ENCODE data around the gene PPARG.
"Not testable (repeated sequence)": the region's sequence is repeated elsewhere in the genome, so short reads cannot be mapped to it uniquely, and the experiment has no call there.

The PPARG gene

GRCh38 chr3:12443781-12444522, 155.1 kb downstream of the PPARG start:
- DNase-seq (ENCODE audit: low read depth) = no peak

GRCh38 chr3:12444582-12445471, 156.0 kb downstream of the PPARG start:
- no peak for DNase-seq (ENCODE audit: low read depth)

DNA sequence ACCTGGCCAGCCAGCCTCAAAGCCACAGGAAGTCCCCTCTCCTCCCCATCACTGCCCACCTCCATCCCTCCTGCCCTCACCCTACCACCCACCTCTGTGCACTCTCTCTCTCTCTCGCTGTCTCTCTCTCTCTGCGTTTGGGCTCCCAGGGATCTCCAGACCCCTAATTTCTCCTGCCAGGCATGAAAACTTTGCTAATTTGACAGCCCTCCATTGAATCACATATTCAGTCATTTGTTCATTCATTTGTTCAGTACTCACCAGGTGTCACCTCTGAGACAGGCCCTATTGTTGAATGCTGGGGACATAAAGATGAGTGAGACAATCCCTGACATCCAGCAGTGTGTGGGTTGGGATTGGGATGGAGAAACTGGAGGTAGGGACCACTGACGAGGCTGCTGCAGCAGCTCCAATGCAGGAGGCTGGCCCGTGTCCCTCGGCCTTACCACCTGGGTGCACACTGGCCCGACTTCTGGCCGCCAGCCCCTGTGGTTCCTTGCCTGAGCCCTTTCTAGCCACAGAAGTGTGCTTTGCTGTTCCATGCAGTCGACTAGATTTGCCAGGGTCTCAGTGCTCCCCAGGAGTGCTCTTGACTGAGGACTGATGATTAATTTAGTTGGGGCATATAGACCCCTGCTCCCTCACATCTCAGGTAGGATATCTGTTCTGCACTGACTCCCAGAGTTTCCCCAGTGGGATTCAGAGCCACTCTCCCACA, 156.8 kb downstream of the PPARG start:
- no peak for DNase-seq (ENCODE audit: low read depth)

DNA sequence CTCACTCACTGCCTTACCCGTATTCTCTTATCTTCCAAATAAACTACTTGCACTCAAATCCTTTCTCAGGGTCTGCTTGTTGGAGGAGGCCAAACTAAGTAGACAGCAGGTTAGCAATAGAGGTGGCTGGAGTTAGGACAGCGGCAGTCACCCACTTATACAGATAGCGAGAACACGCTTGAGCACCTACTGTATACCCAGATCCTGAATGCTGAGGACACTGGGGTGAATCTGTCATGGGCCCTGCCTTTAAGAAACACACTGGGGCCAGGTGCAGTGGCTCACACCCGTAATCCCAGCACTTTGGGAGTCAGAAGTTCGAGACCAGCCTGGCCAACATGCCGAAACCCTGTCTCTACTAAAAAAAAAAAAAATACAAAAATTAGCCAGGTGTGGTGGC, 157.4 kb downstream of the PPARG start:
- DNase-seq (ENCODE audit: low read depth) = no peak

DNA sequence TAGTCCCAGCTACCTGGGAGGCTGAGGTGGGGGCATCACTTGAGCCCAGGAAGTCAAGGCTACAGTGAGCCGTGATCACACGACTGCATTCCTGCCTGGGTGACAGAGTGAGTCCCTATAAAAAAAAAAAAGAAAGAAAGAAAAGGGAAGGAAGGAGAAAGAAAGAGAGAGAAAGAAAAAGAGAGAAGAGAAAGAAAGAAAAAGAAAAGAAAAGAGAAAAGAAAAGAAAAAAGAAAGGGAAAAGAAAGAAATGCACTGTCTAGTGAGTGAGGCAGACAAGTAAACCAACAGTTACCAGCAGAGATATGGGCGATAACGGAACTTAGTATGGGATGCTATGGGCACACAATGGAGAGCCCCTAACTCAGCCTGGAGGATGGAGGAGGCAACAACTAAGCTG, 158.2 kb downstream of the PPARG start:
- no peak for DNase-seq (ENCODE audit: low read depth)

DNA sequence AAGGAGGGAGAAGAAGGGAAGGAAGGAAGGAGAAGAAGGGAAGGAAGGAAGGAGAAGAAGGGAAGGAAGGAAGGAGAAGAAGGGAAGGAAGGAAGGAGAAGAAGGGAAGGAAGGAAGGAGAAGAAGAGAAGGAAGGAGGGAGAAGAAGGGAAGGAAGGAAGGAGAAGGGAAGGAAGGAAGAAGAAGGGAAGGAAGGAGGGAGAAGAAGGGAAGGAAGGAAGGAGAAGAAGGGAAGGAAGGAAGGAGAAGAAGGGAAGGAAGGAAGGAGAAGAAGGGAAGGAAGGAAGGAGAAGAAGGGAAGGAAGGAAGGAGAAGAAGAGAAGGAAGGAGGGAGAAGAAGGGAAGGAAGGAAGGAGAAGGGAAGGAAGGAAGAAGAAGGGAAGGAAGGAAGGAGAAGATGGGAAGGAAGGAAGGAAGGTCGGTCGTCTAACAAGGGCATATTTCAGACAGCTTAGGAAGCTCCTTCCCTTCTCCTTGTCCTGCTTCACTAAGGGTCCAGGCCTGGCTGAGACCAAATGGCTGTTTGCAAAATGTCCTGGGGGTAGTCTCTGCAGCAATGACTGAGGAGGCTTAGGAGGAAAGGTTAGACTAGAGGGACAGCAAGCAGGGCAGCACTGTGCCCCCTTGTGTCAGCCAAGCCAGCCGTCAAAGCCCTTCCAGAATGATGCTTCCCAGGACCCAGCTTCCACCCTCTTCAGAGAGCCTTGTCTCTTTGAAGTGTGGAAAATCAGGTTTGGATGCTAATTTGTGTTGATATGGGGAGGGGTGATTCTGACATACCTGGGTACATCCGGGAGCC, 159.7 kb downstream of the PPARG start:
- DNase-seq (ENCODE audit: low read depth) = not testable (repeated sequence)

DNA sequence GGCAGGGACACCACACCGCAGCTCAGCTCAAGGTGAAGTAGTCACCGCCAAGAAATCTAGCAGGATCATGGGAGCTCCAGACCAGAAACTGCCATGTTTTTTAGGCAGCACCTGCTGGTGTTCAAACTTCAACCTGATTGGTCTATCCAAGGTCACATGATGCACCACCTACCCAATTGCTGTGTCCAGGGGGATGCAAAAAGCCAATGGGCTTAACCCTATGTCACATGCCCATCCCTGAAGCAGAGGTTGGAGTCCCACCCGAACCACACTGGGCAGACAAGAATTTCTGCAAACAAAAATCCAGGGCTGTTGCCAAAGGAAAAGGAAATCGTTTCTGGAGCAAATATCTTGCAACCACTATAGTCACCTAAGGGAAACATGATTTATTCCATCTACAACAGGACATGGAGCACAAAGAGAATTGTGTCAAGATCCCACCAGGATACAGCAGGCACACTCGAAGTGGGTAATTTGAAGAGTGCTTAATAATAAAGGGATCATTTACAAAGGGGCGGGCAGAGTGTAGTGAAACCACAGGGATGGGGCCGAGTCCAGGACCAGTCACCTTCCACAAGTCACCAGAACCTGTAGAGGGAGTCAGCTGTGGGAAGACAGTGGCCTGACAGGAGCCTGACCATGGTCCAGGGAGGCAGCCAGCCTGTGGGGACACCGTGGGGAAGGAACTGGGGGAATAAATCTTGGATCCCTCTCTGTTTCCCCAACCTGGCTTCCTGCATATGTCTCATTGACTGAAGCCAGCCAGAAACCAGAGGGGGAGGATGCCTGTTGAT, 161.2 kb downstream of the PPARG start:
- DNase-seq (ENCODE audit: low read depth) = no peak

DNA sequence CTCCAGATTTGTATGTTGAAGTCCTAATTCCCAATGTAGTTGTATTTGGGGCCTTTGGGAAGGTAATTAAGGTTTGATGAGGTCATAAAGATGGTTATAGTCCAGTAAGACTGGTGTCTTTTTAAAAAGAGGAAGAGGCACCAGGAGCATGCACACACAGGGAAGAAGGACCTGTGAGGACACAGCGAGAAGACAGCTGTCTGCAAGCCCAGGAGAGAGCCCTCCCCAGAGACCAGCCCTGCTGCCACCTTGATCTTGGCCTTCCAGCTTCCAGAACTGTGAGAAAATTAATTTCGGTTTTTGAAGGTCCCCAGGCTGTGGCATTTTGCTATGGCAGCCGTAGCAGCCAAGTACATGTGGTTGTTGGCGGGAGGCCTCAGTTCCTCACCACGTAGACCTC, 162.6 kb downstream of the PPARG start:
- DNase-seq (ENCODE audit: low read depth) = no peak

- no peak for DNase-seq (ENCODE audit: low read depth)
These were observed 163.1 kb downstream of the PPARG start for GRCh38 chr3:12451960-12452359.

DNA sequence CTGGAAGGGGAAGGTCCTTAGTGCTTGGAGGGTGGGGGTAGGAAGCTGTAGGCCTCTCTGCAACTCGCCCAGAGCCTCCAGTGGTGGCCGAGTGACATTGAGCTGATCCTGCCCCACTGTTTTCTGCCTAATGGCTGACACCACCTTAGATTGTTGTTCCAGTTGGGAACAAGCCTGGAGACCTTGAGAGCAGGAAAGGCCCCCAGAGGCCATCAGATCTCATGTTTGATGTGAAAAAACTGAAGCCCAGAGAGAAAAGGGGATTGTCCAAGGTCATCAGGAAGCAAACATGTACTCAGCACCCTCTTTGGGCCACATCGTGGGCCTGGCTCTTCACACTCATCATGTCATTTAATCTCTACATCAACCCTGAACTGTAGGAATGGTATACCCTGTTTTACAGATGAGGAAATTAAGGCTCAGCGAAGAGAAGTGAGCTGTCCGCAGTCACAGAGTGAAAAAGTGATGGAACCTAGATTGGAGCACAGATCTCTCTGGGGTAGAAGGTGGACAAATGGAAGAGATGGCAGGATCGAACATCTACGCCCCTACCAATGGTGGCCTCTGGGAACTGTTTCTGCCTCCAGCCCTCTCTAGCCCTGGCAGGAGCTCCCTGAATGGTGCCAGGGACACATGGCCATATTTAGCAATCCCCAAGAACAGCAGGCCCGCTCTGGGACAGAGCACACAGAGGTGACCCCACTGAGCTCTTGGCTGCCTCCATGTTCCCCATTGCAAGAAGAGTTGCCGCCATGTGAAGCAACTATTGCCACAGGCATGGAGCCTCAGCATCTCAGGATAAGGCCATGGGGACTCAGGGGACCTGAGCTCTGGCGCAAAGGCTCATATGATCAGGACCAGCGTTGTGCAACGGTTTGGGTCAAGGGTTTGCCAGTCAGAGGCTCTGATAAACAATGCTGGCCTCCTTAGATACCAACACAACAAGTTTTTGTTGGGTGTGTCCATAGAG, 163.8 kb downstream of the PPARG start:
- DNase-seq (ENCODE audit: low read depth) = no peak

- DNase-seq (ENCODE audit: low read depth) = no peak
These were observed 165.4 kb downstream of the PPARG start for GRCh38 chr3:12454076-12454815.

- DNase-seq (ENCODE audit: low read depth) = no peak
These were observed 165.9 kb downstream of the PPARG start for GRCh38 chr3:12454816-12455121.

DNA sequence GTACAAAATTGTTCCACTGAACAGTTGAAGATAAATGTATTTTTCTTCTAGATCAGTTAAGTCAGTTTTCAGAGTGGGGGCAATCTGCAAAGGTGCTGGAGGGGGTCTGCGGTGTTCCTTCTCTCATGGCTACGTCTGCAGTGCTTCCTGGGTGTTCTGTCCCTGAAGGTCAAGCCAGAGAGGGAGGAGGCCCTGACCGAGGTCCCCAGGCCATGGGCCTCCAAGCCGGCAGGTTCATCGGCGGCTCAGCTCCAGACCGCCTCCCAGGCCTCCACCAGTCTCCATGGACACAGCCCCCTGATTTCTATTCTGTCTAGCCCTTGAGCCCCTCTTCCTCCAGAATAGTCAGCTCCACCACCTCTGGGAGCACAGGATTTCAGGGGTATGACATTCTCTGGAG, 166.9 kb downstream of the PPARG start:
- DNase-seq (ENCODE audit: low read depth) = no peak

GRCh38 chr3:12456441-12456840, 167.6 kb downstream of the PPARG start:
- DNase-seq (ENCODE audit: low read depth) = no peak

- DNase-seq (ENCODE audit: low read depth) = not testable (repeated sequence)
These were observed 168.5 kb downstream of the PPARG start for GRCh38 chr3:12457380-12457779.

DNA sequence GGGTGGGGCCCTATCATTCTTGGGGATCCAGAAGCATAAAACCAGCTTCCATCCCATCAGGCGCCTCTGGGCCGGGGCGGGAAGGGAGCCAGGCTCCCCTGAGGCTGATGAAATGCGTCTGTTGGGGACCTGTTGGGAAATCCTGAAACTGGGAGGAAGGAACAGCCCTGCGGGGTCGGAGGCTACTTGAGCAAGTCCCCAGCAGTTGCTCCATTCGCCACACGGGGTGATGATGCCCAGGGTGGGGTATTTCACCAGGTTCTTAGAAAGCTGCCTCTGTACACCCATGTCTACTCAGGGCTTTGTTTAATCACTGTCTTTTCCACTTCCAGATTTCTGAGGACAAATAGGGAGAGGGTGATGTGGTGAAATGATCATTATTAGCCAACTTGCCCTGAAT, 170.0 kb downstream of the PPARG start:
- DNase-seq (ENCODE audit: low read depth) = no peak

DNA sequence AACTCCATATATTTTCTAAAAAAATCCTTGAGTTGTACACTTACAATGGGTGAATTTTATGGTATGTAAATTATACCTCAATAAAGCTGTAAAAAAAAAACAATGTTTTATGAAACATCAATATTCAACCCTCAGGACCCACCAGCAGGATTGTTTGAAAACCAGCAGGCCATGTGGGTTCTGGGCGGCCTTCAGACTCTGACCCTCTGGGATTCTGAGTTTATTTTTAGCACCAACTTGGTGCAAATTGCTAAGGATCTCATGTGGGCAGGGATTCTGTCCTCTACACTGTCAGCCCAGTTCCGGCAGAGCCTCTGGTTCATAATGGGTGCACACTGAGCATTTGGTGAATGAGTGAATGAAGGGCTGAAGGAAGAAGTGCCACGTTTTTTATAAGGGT, 171.3 kb downstream of the PPARG start:
- no peak for DNase-seq (ENCODE audit: low read depth)

- DNase-seq (ENCODE audit: low read depth) = no peak
These were observed 172.3 kb downstream of the PPARG start for GRCh38 chr3:12461097-12461649.

All from GM04503 (cell line).